SK-N-SH treated with all-trans-retinoic acid at 6 μM for 48 hours (cell line): ENCODE measurements around the gene KDELR3.

Experiments
- ATAC-seq: fragments of 200-7000 bp; cut with Tn5 transposase; 3 replicates; pipeline ENCODE4 v1.9.1; 2020; ENCODE audit warnings: mild to moderate bottlenecking, moderate library complexity
- BACH2 ChIP-seq: fragments of 250-450 bp; sonication (Bioruptor Pico); IDR thresholded peaks from 2 replicates; pipeline ENCODE4 v1.9.0; 2021; ENCODE audit warnings: mild to moderate bottlenecking, borderline replicate concordance
- ESRRG ChIP-seq: fragments of 250-450 bp; sonication (Bioruptor Pico); IDR thresholded peaks from 2 replicates; pipeline ENCODE4 v1.6.1; 2021; ENCODE audit warnings: mild to moderate bottlenecking
- GLIS3 ChIP-seq: fragments of 250-450 bp; sonication (Bioruptor Pico); IDR thresholded peaks from 2 replicates; pipeline ENCODE4 v1.5.0; 2020; ENCODE audit warnings: mild to moderate bottlenecking, moderate library complexity
- ISL1 ChIP-seq: fragments of 250-450 bp; sonication (Bioruptor Pico); IDR thresholded peaks from 2 replicates; pipeline ENCODE4 v2.1.2; 2022; ENCODE audit warnings: mild to moderate bottlenecking, moderate library complexity
- OSR1 ChIP-seq: fragments of 250-450 bp; sonication (Bioruptor Pico); IDR thresholded peaks from 2 replicates; pipeline ENCODE4 v1.8.0; 2022; ENCODE audit warnings: moderate library complexity, mild to moderate bottlenecking, inconsistent platforms
- PATZ1 ChIP-seq: fragments of 250-450 bp; sonication (Bioruptor Pico); IDR thresholded peaks from 2 replicates; pipeline ENCODE4 v1.8.0; 2020; ENCODE audit warnings: mild to moderate bottlenecking, moderate library complexity, borderline replicate concordance
- POU6F1 ChIP-seq: fragments of 250-450 bp; sonication (Bioruptor Pico); IDR thresholded peaks from 2 replicates; pipeline ENCODE4 v1.8.0; 2021; ENCODE audit warnings: low read depth, mild to moderate bottlenecking, moderate library complexity, borderline replicate concordance
- PPARA ChIP-seq: fragments of 250-450 bp; sonication (Bioruptor Pico); IDR thresholded peaks from 2 replicates; pipeline ENCODE4 v1.5.0; 2020; ENCODE audit warnings: mild to moderate bottlenecking, borderline replicate concordance
- RARB ChIP-seq: fragments of 250-450 bp; sonication (Bioruptor Pico); IDR thresholded peaks from 2 replicates; pipeline ENCODE4 v1.8.0; 2021; ENCODE audit warnings: mild to moderate bottlenecking, moderate library complexity
- SNAI2 ChIP-seq: fragments of 250-450 bp; sonication (Bioruptor Pico); IDR thresholded peaks from 2 replicates; pipeline ENCODE4 v1.5.0; 2020; ENCODE audit warnings: mild to moderate bottlenecking, moderate library complexity
- TCF4 ChIP-seq: fragments of 250-450 bp; sonication (Bioruptor Pico); IDR thresholded peaks from 2 replicates; pipeline ENCODE4 v1.8.0; 2021; ENCODE audit warnings: mild to moderate bottlenecking, moderate library complexity, borderline replicate concordance
- TOX ChIP-seq: fragments of 250-450 bp; sonication (Bioruptor Pico); IDR thresholded peaks from 2 replicates; pipeline ENCODE4 v1.8.0; 2021; ENCODE audit warnings: mild to moderate bottlenecking, moderate library complexity, borderline replicate concordance
- ZC3H10 ChIP-seq: fragments of 250-450 bp; sonication (Bioruptor Pico); IDR thresholded peaks from 2 replicates; pipeline ENCODE4 v1.5.1; 2021; ENCODE audit warnings: mild to moderate bottlenecking, moderate library complexity
- ZFP3 ChIP-seq: fragments of 250-450 bp; sonication (Bioruptor Pico); IDR thresholded peaks from 2 replicates; pipeline ENCODE4 v1.5.0; 2020; ENCODE audit warnings: mild to moderate bottlenecking, moderate library complexity
- ZFP30 ChIP-seq: fragments of 450-650 bp; formaldehyde crosslinking; IDR thresholded peaks from 2 replicates; pipeline ENCODE4 v1.5.0; 2022; ENCODE audit warnings: mild to moderate bottlenecking, moderate library complexity
- ZNF565 ChIP-seq: fragments of 450-650 bp; formaldehyde crosslinking; conservative IDR thresholded peaks from 2 replicates; pipeline ENCODE4 v1.5.0; 2020; ENCODE audit warnings: low read depth, mild to moderate bottlenecking, moderate library complexity
- ZNF70 ChIP-seq: fragments of 450-650 bp; formaldehyde crosslinking; IDR thresholded peaks from 2 replicates; pipeline ENCODE4 v1.5.0; 2020; ENCODE audit warnings: mild to moderate bottlenecking, moderate library complexity
- ZNF8 ChIP-seq: fragments of 450-650 bp; formaldehyde crosslinking; IDR thresholded peaks from 2 replicates; pipeline ENCODE4 v1.5.0; 2020; ENCODE audit warnings: mild to moderate bottlenecking, moderate library complexity
- TF ChIP-seq, protein P1 (sequence below): fragments of 250-450 bp; sonication (Bioruptor Pico); IDR thresholded peaks from 2 replicates; pipeline ENCODE4 v1.5.1; 2021; ENCODE audit warnings: mild to moderate bottlenecking, moderate library complexity
- TF ChIP-seq, protein P2 (sequence below): fragments of 250-450 bp; sonication (Bioruptor Pico); IDR thresholded peaks from 2 replicates; pipeline ENCODE4 v1.5.0; 2020; ENCODE audit warnings: mild to moderate bottlenecking, moderate library complexity

The KDELR3 gene

DNA sequence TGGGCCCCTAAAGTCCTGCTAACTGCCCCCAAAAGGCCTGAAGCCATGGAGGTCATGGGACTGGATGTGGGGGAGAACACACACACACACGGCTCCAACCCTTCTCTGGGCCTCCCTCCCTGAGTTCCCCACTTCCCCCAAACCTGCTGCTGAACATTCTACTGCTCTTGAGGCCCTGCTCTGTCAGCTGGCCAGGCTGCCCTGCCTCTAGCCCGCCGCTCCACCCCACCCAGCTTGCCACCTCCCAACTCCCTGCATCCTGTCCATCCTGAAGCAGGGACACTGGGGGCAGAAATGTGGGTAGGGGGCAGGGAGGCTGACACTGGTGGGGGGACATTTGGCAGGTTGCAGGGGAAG, 13.9 kb upstream of the KDELR3 start:
- TF ChIP-seq, protein P1, sequence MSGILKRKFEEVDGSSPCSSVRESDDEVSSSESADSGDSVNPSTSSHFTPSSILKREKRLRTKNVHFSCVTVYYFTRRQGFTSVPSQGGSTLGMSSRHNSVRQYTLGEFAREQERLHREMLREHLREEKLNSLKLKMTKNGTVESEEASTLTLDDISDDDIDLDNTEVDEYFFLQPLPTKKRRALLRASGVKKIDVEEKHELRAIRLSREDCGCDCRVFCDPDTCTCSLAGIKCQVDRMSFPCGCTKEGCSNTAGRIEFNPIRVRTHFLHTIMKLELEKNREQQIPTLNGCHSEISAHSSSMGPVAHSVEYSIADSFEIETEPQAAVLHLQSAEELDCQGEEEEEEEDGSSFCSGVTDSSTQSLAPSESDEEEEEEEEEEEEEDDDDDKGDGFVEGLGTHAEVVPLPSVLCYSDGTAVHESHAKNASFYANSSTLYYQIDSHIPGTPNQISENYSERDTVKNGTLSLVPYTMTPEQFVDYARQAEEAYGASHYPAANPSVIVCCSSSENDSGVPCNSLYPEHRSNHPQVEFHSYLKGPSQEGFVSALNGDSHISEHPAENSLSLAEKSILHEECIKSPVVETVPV (CRISPR knock-in tag): no peak
- TF ChIP-seq ZFP30 (CRISPR knock-in tag) (no peak), ZC3H10 (CRISPR knock-in tag) (no peak), ZNF565 (CRISPR knock-in tag) (no peak), ZNF8 (CRISPR knock-in tag) (no peak), POU6F1 (CRISPR knock-in tag) (no peak), SNAI2 (CRISPR knock-in tag) (no peak), GLIS3 (no peak), ISL1 (CRISPR knock-in tag) (no peak), PATZ1 (CRISPR knock-in tag) (no peak), TOX (CRISPR knock-in tag) (no peak), ZNF70 (CRISPR knock-in tag) (no peak), PPARA (CRISPR knock-in tag) (no peak), RARB (CRISPR knock-in tag) (no peak)
- TF ChIP-seq, protein P2, sequence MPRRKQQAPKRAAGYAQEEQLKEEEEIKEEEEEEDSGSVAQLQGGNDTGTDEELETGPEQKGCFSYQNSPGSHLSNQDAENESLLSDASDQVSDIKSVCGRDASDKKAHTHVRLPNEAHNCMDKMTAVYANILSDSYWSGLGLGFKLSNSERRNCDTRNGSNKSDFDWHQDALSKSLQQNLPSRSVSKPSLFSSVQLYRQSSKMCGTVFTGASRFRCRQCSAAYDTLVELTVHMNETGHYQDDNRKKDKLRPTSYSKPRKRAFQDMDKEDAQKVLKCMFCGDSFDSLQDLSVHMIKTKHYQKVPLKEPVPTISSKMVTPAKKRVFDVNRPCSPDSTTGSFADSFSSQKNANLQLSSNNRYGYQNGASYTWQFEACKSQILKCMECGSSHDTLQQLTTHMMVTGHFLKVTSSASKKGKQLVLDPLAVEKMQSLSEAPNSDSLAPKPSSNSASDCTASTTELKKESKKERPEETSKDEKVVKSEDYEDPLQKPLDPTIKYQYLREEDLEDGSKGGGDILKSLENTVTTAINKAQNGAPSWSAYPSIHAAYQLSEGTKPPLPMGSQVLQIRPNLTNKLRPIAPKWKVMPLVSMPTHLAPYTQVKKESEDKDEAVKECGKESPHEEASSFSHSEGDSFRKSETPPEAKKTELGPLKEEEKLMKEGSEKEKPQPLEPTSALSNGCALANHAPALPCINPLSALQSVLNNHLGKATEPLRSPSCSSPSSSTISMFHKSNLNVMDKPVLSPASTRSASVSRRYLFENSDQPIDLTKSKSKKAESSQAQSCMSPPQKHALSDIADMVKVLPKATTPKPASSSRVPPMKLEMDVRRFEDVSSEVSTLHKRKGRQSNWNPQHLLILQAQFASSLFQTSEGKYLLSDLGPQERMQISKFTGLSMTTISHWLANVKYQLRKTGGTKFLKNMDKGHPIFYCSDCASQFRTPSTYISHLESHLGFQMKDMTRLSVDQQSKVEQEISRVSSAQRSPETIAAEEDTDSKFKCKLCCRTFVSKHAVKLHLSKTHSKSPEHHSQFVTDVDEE (CRISPR knock-in tag): no peak
- no peak for ATAC-seq

DNA sequence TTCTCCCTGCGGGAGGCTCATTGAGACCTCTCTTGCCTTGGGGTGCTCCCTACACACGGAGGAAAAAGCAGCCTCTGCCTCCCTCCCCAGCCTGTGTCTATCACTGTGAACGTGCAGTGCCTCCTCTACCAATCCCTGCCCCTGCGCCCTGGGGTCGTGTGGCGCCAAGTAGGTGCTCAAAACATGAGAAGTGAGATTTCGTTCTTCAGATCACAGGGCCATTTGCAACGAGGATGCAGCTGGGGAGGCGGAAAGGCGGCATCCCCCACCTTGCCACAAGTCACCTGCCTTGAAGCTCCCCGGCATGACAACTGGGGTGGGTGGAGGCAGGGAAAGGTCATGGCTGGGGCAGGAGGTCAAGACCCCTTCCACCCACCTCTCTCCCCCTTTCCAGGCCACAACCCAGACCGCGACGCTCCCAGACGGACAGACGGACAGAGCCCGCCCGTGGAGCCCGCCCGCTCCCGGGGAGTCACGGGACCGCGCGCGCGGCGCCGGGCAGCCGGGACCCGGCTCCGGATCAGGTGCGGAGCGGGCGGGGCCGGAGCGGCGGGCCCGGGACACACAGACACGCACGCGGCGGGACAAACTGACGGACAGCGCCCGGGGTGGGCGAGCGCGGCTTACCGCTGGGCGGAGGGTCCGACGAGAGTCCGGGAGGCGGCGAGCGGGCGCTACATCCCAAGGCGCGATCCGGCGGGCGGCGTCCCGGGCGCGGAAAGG, 13.4 kb upstream of the KDELR3 start:
- TF ChIP-seq ZFP3 (CRISPR knock-in tag): no peak
- no peak for TF ChIP-seq BACH2 (CRISPR knock-in tag)
- TF ChIP-seq PPARA (CRISPR knock-in tag): no peak
- TF ChIP-seq, protein P2 (CRISPR knock-in tag): no peak
- TF ChIP-seq SNAI2 (CRISPR knock-in tag): no peak
- TF ChIP-seq POU6F1 (CRISPR knock-in tag): no peak
- no peak for TF ChIP-seq OSR1 (CRISPR knock-in tag)
- no peak for TF ChIP-seq PATZ1 (CRISPR knock-in tag)
- TF ChIP-seq, protein P1 (CRISPR knock-in tag): no peak
- TF ChIP-seq RARB (CRISPR knock-in tag): no peak
- TF ChIP-seq ZNF70 (CRISPR knock-in tag): no peak
- no peak for TF ChIP-seq ZFP30 (CRISPR knock-in tag)
- no peak for TF ChIP-seq ZC3H10 (CRISPR knock-in tag)
- TF ChIP-seq ISL1 (CRISPR knock-in tag): no peak
- no peak for TF ChIP-seq ESRRG (CRISPR knock-in tag)
- no peak for TF ChIP-seq ZNF8 (CRISPR knock-in tag)
- no peak for TF ChIP-seq GLIS3
- no peak for TF ChIP-seq TCF4 (CRISPR knock-in tag)
- ATAC-seq: no peak
